Mammary epithelial cell (primary cell): Measurements from ENCODE around the gene TEKT3.

Experiments
- EZH2 ChIP-seq: IDR thresholded peaks from 2 replicates; pipeline ENCODE4 v1.6.1; 2012; ENCODE audit warnings: low read length, inconsistent platforms, borderline replicate concordance
- TF ChIP-seq, protein P1 (sequence below), 2 donors: IDR thresholded peaks in 1 of 2; conservative IDR thresholded peaks in 1 of 2; 2 replicates each; pipeline ENCODE4 v1.5.1; 2011 to 2012; ENCODE audit warnings: inconsistent platforms in 2 of 2, low read length in 2 of 2, mild to moderate bottlenecking in 2 of 2, control low read depth in 1 of 2, low read depth in 1 of 2; ENCODE audit not compliant: insufficient read depth in 1 of 2; ENCODE audit errors: extremely low read depth in 1 of 2

DNA sequence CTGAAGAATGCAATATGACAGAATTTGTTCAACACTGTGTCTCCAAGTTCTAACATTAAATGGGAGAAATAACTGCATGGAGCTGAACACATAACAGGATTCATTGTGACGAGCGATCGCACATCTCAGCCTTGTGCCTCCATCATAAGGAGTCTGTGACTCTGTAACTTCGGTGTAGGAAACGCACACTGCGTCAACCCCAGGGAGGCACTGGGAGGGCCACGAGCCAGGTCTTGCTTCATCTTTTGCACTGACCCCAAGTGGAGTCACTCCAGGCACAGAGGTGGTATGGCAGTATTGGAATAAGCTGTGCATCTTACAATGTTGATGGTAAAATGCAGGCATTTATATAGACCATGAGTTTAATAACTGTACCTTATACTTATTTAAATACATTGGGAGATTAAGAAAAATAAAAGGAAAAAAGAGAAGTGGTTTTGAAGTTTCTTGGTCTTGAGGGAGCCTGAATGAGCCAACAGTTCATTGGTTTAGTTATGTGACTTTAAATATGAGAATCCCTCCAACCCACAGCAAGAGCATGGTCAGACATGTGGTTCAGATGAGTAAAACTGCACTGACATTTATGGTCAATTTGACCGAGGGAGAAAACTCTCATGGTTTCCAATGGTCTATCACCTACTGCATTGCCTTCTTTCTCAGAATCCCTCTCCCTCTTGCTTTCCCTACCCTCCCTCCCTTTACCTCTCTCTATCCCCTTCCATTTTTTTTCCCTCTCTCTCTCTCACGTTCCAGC, 70.6 kb downstream of the TEKT3 start:
- TF ChIP-seq, protein P1, sequence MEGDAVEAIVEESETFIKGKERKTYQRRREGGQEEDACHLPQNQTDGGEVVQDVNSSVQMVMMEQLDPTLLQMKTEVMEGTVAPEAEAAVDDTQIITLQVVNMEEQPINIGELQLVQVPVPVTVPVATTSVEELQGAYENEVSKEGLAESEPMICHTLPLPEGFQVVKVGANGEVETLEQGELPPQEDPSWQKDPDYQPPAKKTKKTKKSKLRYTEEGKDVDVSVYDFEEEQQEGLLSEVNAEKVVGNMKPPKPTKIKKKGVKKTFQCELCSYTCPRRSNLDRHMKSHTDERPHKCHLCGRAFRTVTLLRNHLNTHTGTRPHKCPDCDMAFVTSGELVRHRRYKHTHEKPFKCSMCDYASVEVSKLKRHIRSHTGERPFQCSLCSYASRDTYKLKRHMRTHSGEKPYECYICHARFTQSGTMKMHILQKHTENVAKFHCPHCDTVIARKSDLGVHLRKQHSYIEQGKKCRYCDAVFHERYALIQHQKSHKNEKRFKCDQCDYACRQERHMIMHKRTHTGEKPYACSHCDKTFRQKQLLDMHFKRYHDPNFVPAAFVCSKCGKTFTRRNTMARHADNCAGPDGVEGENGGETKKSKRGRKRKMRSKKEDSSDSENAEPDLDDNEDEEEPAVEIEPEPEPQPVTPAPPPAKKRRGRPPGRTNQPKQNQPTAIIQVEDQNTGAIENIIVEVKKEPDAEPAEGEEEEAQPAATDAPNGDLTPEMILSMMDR (conservative IDR thresholded peaks at IDR 0.05 in 1 of 2, IDR thresholded peaks at IDR 0.05 in 1 of 2; ENCODE audit: extremely low read depth in 1 of 2, insufficient read depth in 1 of 2, low read depth in 1 of 2, low read length in 2 of 2) = no peak
- no peak for TF ChIP-seq EZH2
